Dermis microvascular lymphatic vessel endothelial cell (primary cell): ENCODE results near the gene ITGB2. TPM values are rescaled to one million over a fixed set of nuclear protein-coding genes. Genes with fewer than 3 reads are reported as not detected.

ENCODE experiments used
- DNase-seq, 2 donors: peaks; one replicate each; pipeline versions ENCODE4 v3.0.0 to v3.0.0-alpha.2; 2010; ENCODE audit warnings: low read depth in 2 of 2
- total RNA-seq: library from RNA; depleted of rRNA; stranded (reverse); fragments of >200 nt; gene quantifications from 2 replicates; pipeline ENCODE4 v1.2.1, GENCODE V29; 2014

ITGB2 gene
- total RNA-seq, 1 donor from 2014 or later: 0.13 TPM

DNA sequence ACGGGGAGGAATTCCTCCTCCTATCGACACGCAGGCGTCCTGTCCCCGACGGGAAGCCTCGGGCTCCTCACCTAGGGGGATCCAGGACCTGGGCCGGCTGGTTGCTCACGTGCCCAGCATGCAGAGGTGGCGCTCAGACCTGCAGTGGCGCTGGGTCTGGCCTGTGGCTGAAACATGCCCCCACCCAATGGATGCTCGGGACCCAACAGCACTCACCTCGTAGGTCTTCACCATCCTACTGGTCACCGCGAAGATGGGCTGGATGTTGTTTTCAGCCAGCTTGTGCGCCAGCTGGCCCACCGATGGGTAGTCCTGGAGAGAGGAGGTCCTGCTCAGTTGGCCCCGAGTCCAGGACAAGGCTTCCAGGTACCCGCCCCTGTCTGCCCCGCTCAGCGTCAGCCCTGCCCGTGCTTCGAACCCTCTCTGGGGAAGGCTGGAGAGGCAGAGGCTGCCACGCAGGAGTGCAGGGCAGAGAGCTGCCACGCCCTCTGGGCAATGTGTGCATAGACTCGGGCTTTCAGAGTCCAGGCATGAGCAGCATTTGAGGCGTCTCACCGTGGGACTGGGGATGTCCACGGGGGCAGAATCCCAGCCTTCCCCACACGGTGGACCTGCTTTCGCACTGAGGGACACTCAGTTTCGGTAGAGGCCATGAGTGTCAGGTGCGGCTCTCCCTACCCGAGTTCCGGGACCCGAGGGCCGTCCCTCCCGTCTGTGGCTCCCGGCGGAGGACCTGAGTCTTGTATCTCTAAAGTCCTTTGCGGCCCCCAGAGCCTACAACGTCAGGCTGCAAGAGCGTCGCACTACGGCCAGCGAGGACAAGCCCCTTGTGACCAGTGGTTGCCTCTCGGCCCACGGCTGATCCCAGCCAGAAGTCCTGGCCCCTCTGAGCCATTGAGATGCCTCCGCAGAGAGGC, 21.6 kb downstream of the ITGB2 start:
- no peak for DNase-seq

DNA sequence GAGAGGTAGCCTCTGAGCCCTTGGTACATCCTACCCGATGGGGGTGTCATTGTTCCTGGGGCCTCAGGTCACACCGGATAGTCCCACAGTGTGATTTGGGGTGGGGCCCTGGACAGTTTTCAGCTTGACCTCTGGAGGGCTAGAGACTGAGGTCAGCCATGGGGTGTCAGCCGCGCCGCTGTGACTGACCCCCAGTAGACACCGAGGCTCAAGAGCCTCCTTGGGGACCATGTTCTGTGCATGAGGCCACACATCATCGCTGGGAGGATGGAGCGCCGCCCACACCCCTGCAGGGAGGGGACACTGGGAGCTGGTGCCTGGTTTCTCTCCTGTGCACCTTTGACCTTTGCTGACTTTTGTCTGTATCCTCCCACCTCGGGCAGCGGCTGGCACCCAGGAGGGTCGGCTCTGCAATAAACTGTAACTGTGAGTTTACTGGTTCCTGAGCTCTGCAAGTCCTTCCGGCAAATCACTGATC, 22.6 kb downstream of the ITGB2 start:
- no peak for DNase-seq

DNA sequence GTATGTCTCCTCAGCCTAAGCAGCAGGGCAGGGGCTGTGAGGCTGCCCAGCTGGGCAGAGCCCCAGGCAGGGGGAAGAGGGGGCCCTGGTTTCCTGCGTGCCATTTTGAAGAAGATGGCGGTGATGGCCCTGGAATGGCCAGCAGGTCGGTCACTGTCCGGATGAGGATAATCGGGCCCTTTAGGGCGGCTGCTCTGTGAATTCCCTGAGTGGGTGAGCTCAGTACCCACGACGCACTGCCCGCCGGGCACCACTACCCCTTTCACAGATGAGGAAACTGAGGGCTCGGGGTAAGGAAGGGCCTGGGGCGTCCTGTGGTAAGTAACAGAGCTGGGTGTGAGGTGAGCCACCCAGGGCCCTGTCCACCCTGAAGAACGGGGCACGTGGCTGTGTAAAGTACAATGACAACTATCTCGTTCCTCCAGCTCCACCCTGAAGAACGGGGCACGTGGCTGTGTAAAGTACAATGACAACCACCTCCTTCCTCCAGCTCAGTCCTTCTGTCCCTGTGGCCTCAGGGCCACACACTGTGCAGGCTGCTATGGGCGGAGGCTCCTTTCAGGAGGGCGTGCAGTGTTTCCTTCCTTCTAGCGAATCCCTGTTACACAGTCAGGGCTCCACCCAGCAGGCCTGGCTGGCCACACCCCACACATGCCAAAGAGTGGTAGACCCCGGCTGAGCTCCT, 23.2 kb downstream of the ITGB2 start:
- DNase-seq: no peak

DNA sequence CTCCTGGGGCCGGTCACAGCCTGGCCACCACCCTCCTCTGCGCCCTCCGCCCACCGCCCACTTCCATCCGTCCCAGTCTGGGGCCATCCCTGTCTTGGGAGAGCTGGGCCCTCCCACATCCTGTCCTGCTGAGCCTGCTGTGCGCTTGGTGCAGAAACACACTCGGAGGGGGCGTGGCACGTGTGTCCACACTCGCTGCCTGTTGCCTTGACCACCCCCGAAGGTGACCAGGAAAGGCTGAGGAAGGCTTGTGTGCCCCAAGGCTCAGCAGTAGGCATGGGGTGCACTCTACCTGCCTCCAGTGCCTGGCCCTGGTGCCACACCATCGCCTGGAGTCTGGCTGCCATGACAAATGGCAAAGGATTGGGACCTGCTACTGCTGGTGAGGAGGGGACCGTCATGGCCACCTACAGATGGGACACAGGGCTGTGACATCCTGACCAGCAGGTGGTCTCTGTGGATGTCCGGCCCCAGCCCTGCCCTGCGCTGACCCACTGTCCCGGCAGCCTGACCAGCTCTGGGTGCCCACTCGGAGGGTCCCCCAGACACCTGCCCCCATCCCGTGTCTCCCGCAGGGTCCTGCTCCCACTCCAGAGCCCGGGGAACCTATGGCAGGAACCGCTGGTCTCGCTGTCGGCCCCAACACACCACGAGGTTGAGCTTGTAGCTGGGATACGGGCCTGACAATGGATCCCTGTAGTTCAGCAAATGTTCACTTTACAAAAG, 24.0 kb downstream of the ITGB2 start:
- no peak for DNase-seq

DNA sequence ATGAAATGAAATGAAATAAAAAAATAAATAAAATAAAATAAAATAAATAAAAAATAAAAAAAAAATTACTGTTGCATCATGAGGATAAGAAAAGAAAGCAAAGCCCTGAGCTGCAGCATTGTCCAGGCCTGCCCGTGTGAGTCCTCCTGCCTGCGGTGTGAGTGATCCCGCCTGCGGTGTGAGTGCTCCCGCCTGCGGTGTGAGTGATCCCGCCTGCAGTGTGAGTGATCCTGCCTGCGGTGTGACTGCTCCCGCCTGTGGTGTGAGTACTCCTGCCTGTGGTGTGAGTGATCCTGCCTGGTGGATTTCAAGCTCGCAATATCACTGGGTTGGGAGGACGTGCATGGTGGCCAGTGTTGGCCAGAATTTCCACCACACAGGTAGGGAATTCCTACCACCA, 24.8 kb downstream of the ITGB2 start:
- no peak for DNase-seq

DNA sequence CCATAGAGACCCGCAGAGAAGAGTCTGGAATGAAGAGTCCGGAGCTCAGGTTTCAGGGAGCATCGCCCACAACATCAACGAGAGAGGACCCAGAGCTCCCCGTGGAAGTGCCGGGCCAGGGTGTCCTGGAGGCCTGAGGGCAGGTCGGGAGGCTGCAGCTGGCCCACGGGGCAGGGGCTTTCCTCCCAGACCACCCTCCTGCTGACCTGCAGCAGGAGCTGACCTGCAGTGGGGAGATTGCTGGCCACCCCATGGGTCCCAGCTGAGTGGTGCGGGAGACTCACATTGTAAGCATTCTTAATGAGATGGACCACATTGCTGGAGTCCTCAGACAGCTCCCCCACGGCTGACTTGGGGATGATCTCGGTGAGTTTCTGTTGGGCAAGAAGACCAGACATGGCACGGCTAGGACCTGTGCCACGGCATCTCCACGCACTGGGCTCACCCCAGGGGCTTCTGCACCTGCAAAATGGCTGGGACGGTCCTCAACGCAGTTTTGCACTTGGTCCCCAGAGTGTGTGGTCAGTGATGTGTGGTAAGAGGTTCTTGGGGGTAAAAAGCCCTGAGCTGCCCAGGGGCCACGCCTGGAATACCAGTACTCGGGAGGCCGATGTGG, 25.9 kb downstream of the ITGB2 start:
- no peak for DNase-seq

DNA sequence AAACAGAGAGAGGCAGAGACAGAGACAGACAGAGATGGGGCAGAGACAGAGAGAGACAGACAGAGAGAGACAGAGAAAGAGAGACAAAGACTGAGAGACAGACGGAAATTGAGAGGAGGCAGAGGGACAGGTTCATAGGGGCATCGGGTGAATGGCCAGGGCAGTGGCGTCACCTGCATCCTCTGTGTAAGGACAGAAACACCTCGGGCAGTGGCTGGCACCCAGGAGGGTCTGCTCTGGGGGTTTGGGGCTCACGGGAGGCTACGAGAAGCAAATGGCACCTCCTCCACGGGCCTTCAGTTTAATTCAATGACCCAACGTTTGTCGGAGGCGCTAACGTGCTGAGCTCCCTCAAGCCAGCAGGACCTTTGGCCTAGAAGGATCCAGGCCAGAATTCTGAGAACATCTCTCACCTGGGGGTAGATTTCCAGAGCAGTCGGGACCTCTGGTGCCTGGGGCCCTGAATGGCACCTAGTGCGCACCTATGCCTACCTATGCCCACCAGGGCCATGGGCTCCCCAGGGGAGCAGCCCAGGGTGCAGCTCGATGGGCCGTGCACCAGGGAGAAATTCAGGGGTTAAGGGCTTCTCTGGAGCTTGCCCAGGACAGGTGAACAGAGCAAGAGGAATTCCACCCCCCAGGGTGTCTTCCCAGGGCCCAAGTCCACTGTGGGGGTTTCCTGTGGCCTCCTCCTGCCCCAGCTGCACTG, 26.6 kb downstream of the ITGB2 start:
- DNase-seq: no peak

DNA sequence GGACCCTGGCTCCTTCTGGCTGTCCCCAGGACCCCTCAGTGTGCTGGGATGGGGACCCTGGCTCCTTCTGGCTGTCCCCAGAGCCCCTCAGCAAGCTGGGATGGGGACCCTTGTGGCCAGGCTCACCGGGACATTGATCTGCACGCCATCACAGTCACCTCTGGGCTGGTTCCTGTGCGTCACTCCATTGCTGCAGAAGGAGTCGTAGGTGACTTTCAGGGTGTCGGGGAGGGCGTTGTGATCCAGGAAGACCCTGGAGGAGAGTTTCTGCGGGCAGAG, 27.5 kb downstream of the ITGB2 start:
- no peak for DNase-seq

DNA sequence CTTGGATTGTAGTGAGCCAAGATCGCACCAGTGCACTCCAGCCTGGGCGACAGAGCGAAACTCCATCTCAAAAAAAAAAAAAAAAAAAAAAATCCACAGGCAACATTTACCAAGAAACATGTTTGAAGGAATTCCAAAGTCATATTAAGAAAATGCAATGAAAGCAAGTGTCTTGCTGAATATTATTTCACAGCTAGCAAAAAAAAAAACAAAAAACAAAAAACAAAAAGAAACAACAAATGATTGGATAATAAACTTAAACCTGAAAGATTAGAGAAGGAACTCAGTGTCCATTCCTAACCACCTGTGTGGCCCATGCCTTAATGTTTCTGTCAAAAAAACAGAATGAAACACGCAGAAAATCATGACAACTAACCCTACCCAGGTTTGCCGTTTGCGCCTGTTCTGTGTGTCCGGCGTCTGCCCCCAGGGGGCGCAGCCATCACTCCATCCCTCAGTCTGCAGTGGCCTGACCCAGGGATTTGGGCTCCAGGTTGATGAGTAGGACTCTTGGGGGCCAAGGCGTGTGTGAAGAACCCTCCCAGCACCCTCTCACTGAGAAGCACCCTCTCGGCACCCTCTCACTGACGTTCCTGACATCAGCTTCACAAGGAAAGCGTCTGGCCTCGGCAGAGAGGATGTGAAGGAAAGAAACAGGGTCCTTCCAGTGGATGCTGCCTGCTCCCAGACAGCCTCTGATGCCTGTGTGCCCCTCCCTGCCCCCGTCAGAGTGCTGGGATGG, 28.0 kb downstream of the ITGB2 start:
- peak in 1 of 2 donors; percentile 60 for DNase-seq

DNA sequence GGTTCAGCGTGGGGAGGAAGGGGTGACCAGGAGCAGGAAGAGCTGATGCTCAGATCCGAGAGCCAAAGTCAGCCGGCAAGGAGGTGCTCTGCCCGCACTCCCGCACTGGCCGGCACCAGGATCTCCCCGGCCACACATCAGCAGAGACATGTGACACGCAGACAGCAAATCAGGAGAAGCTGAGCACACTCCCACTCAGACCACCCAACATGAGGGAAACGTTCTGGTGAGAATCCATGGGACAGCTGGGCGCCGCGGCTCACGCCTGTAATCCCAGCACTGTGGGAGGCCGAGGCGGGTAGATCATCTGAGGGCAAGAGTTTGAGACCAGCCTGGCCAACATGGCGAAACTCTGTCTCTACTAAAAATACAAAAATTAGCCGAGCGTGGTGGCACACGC, 28.6 kb downstream of the ITGB2 start:
- no peak for DNase-seq

DNA sequence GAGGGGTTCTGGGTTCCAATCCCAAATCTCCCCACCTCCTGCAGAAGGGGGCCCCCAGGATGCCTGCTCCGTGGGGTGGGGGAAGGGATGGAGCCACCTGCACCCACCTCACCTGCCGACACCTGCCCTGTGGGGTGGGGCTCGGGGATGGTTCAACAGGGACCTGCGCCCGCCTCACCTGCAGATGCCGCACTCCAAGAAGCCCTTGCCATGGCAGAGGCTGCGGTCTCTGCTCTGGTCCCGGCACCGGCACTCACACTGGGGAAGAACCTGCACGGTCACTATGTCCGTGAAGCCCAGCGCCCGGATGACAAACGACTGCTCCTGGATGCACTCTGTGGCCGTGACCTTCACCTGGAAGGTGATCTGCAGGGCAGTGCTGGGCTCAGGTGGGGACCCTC, 29.1 kb downstream of the ITGB2 start:
- no peak for DNase-seq

DNA sequence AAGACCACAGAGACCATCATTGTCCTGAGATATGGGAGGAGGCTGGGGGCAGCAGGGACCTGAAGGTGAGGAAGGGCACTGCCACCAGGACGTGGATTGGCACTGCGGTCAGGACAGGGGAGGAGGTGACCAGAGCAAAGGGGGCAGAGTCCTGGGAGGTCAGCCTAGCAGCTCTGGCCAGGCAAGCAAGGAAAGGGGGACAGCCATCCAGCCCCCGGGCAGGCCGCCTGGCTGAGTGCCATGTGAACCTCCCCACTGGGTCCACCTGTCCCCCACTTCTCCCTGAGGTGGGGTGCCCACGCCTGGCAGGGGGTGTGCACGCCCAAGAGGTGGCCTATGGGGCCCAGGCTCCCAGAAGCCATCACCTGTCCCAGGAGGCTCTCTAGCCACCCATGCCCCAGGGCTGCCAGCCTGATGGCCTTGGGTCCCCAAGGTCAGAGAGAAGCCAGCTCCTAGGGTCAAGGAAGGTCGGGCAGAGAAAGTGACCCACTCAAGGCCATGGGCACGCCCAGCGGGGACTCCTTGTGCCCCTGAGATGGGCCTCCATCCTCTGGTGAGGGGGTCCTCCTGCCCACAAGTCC, 29.6 kb downstream of the ITGB2 start:
- DNase-seq: no peak

DNA sequence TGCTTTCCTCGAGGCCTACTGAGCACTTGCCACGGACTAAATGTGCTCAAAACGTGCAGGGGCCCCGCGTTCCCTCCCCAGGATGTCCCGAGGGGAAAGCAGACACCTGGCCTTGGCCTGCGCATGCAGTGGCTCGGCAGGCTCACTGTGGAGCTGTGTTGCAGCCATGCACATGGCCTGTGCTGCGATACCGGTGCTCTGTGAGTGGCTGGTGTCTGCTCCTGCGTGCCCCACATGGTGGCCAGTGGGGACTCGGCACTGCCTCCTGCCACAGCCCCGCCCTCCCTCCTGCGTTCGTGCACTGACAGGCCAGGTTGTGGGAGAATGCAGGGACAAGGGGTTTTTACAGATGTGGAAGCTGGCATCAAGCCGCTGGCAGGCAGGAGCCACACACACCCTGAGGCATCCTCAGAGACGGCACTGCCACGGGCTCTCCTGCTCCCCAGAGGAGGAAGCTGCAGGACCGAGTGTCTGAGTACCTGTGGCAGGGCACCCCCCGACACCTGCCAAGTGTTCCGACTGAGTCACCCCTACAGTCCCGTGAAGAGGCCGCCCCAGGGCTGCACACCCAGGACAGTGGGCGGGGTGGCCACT, 30.3 kb downstream of the ITGB2 start:
- DNase-seq: no peak

DNA sequence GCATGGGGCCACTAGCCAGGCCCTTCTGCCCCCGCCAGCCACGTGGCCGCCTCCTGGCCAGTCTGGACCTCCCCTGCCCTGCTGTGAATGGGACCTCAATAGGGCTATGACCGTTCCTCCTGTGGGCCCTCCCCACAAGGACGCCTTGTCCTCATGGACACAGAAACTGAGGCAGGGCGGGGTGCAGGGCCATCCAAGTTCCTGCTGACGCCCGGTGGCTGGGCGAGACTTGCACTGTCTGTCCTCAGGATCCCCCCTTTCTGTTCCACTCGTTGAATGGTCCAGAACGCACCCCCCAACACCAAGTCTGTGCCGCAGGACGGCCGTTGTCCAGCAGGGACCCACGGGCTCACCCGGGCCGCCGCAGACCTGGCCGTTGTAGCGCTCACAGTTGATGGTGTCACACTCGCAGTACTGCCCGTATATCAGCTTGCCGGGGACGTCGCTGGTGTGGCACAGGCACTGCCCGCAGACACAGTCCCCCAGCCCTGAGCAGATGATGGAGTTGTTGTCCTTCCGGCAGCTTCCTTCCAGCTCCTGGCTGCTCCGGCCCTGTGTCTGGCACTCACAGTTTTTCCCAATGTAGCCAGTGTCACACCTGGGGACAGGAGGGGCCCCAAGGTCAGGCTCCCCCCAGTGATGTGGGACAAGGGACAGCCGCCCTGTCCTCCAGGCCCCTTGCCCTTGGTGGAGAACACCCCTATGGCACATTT, 30.9 kb downstream of the ITGB2 start:
- DNase-seq: no peak

DNA sequence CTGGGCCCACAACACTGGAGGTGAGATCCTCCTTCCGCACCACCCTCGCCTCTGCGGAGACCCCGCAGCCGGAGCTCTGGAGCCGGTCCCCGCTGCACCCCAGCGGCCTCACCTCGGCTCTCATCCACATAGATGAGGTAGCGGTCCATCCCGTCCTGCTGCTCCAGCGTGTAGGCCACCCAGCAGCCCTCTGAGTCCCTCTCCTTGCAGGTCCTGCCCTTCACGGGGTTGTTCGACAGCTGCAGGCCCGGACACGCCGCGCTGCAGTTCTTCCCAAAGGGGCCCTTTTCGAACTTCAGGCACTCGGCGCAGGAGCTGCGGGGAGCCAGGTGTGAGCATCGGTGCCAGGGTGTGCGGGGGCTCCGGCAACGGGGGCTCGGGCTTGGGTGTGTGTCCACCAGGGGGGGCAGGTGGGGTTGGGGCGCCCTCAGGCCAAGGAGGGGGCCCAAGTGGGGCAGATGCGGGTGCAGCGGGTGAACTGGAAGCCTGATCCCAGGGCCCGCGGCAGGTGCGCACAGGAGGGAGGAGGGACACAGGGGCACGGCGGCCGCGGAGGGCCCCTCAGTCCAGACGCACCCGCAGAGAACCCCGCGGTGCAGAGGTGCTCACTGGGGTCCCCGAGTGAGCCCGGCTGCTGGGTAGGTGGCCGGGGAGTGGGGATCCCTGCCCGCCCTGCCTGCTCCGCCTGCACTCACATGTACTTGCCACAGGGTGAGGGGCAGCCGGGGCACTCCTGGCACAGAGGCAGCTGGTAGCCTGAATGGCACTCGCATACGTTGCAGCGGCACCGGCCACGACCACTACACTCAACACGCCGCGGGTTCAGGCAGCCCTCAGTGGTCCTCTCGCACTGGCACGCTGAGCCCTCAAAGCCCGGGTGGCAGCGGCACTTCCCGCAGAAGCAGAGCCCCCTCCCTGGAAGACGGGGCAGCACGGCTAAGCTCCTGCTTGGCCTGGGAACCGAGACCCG, 31.8 kb downstream of the ITGB2 start:
- no peak for DNase-seq

DNA sequence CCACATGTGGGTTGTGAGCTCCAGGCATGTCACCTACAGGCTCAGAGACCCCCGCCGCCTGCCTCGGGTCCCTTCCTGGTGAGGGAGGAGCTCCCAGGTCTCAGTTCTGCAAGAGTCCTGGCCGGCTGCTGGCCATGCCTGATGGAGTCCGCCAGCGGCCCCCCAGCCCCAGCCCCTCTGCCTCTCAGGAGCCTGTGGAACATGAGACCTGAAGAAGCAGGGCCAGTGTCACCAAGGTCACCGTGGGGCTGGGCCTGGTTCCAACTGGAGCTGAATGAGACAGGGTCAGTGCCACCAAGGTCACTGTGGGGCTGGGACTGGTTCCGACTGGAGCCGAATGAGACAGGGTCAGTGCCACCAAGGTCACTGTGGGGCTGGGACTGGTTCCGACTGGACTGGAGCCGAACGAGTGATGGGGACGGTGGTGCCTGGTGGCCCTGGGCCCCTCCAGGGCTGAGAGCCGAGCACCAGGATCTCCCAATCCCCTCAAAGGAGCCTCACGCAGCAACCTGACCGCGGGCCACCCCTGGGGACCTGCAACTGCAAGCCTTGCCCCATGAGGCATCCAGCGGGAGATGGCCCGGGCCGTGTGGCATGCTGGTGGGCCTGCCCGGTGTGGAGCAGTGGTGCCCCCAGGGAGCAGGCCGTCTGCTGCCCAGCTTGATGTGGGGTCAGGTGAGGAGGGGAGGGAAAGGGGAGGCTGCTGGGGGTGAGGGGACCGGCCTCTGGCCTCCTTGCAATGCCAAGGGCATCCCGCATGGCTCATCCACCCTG, 32.7 kb downstream of the ITGB2 start:
- no peak for DNase-seq

DNA sequence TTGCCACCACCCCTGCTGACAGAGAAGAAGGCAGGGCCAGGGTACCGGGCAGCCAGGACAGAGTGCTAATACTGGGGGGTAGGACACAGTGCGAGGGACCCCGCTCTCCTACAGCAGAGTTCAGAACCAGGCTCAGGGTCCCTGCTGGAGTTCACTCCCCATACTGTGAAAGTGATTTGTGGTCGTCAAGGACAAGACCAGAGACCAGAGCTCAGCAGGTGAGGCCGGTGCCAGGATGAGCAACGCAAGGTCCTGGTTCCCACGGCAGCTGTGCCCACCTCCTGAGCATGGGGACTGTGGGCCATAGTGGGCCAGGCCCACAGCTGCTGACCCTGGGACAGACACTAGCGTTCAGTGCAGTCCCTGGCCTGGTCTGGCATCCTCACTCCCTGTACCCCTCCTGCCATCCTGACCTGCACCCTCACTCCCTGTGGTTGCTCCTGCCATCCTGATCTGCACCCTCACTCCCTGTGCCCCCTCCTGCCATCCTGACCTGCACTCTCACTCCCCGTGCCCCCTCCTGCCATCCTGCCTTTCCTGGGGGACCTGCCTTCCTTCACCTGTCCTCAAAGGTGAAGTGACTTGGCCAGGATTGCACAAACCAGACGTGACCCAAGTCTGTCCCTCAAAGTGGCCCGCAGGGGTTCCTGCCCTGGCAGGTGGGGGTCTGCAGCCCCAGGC, 33.4 kb downstream of the ITGB2 start:
- DNase-seq: no peak
